OCI-LY7 (cell line): ENCODE measurements around the gene KAT2A. TPM values are rescaled to one million over a fixed set of nuclear protein-coding genes. Genes with fewer than 3 reads are reported as not detected.

Experiments used
- BruUV-seq: library from RNA; stranded (reverse); fragments of 400-500 nt; replicated peaks from 2 replicates; lab custom pipeline; 2021; lab: Mats Ljungman, UMichigan
- CTCF ChIA-PET: fragments of 300-600 bp; sonication (Branson Sonifier 250); formaldehyde crosslinking; loops from one replicate; lab custom pipeline; 2022; ENCODE audit warnings: antibody characterized with exemption; ENCODE audit not compliant: unreplicated experiment; lab: Charles Lee
- POLR2A ChIA-PET: fragments of 300-600 bp; sonication (Branson Sonifier 250); formaldehyde crosslinking; loops from one replicate; lab custom pipeline; 2022; ENCODE audit warnings: antibody characterized with exemption; lab: Charles Lee
- DNase-seq: peaks from one replicate; pipeline ENCODE4 v3.0.0-alpha.2; 2015; ENCODE audit warnings: low spot score
- H2AFZ ChIP-seq: fragments of 200-600 bp; sonication (generic), shearing (Covaris generic); 2 replicates; pipeline ENCODE4 v1.6.1; 2014; ENCODE audit warnings: mild to moderate bottlenecking, antibody characterized with exemption, low read length, moderate library complexity
- H3K27ac ChIP-seq: fragments of 200-600 bp; sonication (generic); 2 replicates; pipeline ENCODE4 v1.5.1; 2014; ENCODE audit warnings: mixed run types, low read depth, mild to moderate bottlenecking, moderate library complexity, low read length, inconsistent platforms; ENCODE audit not compliant: poor library complexity, severe bottlenecking
- H3K36me3 ChIP-seq: fragments of 200-600 bp; sonication (generic); 2 replicates; pipeline ENCODE4 v1.6.1; 2014; ENCODE audit warnings: mild to moderate bottlenecking, antibody characterized with exemption, low read length, moderate library complexity, mixed read lengths; ENCODE audit not compliant: insufficient read depth
- H3K4me1 ChIP-seq: fragments of 200-600 bp; sonication (generic); 2 replicates; pipeline ENCODE4 v1.5.1; 2014; ENCODE audit warnings: mild to moderate bottlenecking, low read length; ENCODE audit not compliant: insufficient read depth, poor library complexity, severe bottlenecking
- H3K4me2 ChIP-seq: fragments of 200-600 bp; sonication (generic); 2 replicates; pipeline ENCODE4 v1.6.1; 2014; ENCODE audit warnings: mild to moderate bottlenecking, low read length
- H3K4me3 ChIP-seq: fragments of 200-600 bp; sonication (generic); 2 replicates; pipeline ENCODE4 v1.5.1; 2014; ENCODE audit warnings: mild to moderate bottlenecking, low read depth, low read length; ENCODE audit not compliant: poor library complexity, severe bottlenecking
- H3K79me2 ChIP-seq: fragments of 200-600 bp; sonication (generic); 2 replicates; pipeline ENCODE4 v1.6.1; 2016; ENCODE audit warnings: low read depth, mild to moderate bottlenecking, low read length, moderate library complexity, mixed read lengths; ENCODE audit not compliant: insufficient read depth
- H3K9me2 ChIP-seq: fragments of 200-600 bp; sonication (generic); 2 replicates; pipeline ENCODE4 v1.6.1; 2016; ENCODE audit warnings: mild to moderate bottlenecking, low read length, mixed read lengths; ENCODE audit not compliant: insufficient read depth
- H3K9me3 ChIP-seq: fragments of 200-600 bp; sonication (generic); 2 replicates; pipeline ENCODE4 v1.6.1; 2014; ENCODE audit warnings: mild to moderate bottlenecking, mixed run types, low read length, mixed read lengths
- H4K20me1 ChIP-seq: fragments of 200-600 bp; sonication (generic); 2 replicates; pipeline ENCODE4 v1.6.1; 2014; ENCODE audit warnings: mild to moderate bottlenecking, antibody characterized with exemption, low read length, moderate library complexity, mixed read lengths; ENCODE audit not compliant: insufficient read depth
- CTCF ChIP-seq: fragments of 200-600 bp; sonication (generic); conservative IDR thresholded peaks from 2 replicates; pipeline ENCODE4 v1.5.1; 2014; ENCODE audit warnings: mild to moderate bottlenecking, antibody characterized with exemption, low read length, moderate library complexity, mixed read lengths
- EZH2phosphoT487 ChIP-seq: fragments of 200-600 bp; sonication (generic); IDR thresholded peaks from 2 replicates; pipeline ENCODE4 v1.6.1; 2018; ENCODE audit warnings: low read depth, borderline replicate concordance, mild to moderate bottlenecking, mixed run types, antibody characterized with exemption, low read length, moderate library complexity, mixed read lengths
- intact Hi-C: fragments of 100-400 bp; cut with micrococcal nuclease; formaldehyde crosslinking; loops from one replicate; pipeline ENCODE4 v1.10.0; 2022; ENCODE audit not compliant: unreplicated experiment
- total RNA-seq, 2 experiments: library from RNA; depleted of rRNA in 1 of 2; stranded (reverse); fragments of >200 nt in 1 of 2; shearing (Covaris generic) in 1 of 2; gene quantifications; 2 replicates each; pipeline ENCODE4 v1.2.3, GENCODE V29; 2014 to 2022

Gene KAT2A
- total RNA-seq, 2 experiments from 2014 or later: 73.0 to 89.8 TPM

DNA sequence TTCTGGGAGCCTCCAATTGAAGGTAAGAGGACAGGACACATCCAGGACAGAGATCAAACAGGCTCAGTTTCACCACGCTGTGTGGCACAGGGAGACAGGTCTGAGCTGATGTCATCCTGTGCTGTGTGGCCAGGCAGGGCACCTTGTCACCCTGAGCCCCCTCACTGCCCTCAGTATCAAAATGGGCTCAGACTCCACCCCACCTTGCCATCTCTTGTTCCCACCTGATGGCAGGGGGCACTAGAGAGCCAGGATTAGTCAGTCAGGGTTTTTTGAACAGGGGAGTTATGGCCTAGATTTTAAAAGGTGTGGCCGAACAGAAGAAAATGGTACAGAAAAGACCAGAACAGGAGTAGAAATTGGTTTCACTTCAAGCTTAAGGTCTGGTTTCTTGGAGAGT, 2.6 kb downstream of the KAT2A start:
- H3K79me2 ChIP-seq: peaks cover 3% of the 10 kb centered on the region; the same call in 1 of the 2 replicates
- H3K9me2 ChIP-seq: no peaks in the 10 kb centered on the region
- H3K9me3 ChIP-seq: no peaks in the 10 kb centered on the region
- peak overlapping the region; percentile 46 for H3K27ac ChIP-seq
- H3K4me3 ChIP-seq: no peak overlapping the region
- ChIA-PET POLR2A (interaction anchor here (1.1 to 1.5 kb wide), 3 partner anchors 17 to 152 kb away, joined by 3 to 4 read pairs (median 3); partner anchors contain the start of gene CNP), CTCF (interaction anchor here (1.3 kb wide), 1 partner anchor 101 kb away, joined by 4 read pairs; the partner anchor contains the start of gene DNAJC7)
- peaks cover 47% of the 10 kb centered on the region for H3K36me3 ChIP-seq
- no TSS peak for BruUV-seq
- peaks cover 66% of the 10 kb centered on the region for H3K4me1 ChIP-seq
- H3K4me2 ChIP-seq: peak overlapping the region; percentile 86; the same call in 1 of the 2 replicates
- intact Hi-C loops: loop anchor here (1.0 to 10.0 kb wide), 3 partner anchors 63 to 384 kb away; partner anchors contain the start of genes HAP1, KCNH4 and STAT3
- no peak for TF ChIP-seq EZH2phosphoT487
- peak; percentile 90 for TF ChIP-seq CTCF
- H2AFZ ChIP-seq: no peak overlapping the region
- DNase-seq: peak; percentile 71
- H4K20me1 ChIP-seq: no peaks in the 10 kb centered on the region

- Histone ChIP-seq H3K36me3 (peaks cover 49% of the 10 kb centered on the region), H2AFZ (no peak overlapping the region), H3K4me3 (no peak overlapping the region), H4K20me1 (no peaks in the 10 kb centered on the region), H3K4me1 (peaks cover 70% of the 10 kb centered on the region), H3K79me2 (peaks cover 3% of the 10 kb centered on the region; the same call in 1 of the 2 replicates), H3K4me2 (peak overlapping the region; percentile 86; the same call in 1 of the 2 replicates), H3K9me3 (no peaks in the 10 kb centered on the region), H3K27ac (no peak overlapping the region), H3K9me2 (no peaks in the 10 kb centered on the region)
- intact Hi-C loops: loop anchor here (1.0 to 10.0 kb wide), 3 partner anchors 63 to 383 kb away; partner anchors contain the start of genes HAP1, KCNH4 and STAT3
- ChIA-PET POLR2A (interaction anchor here (1.2 to 1.5 kb wide), 2 partner anchors 76 to 152 kb away, joined by 3 read pairs; partner anchors contain the start of gene CNP), CTCF (interaction anchor here (0.6 to 1.3 kb wide), 2 partner anchors 20 to 101 kb away, joined by 3 to 4 read pairs; partner anchors contain the start of genes DNAJC7 and ZNF385C)
- BruUV-seq: no TSS peak
- no peak for DNase-seq
- no peak for TF ChIP-seq EZH2phosphoT487
- no peak for TF ChIP-seq CTCF
These were observed 3.0 kb downstream of the KAT2A start for GRCh38 chr17:42118126-42118510.
